ENCODE results near the gene DECR2. TPM values are rescaled to one million over a fixed set of nuclear protein-coding genes. Genes with fewer than 3 reads are reported as not detected.

The DECR2 gene
- total and polyA plus RNA-seq, 2 of the 4 experiments (the other 2 are of a cell fraction): 3.9 to 26.7 TPM

GRCh38 chr16:373020-373598 is 28.6 kb upstream of the DECR2 start:
- Histone ChIP-seq H3K27ac (ENCODE audit: insufficient read depth, low read length) (no peak overlapping the region), H4K5ac (ENCODE audit: low read depth, low read length) (no peak overlapping the region), H2BK15ac (ENCODE audit: low read depth, low read length) (no peak overlapping the region), H3K56ac (ENCODE audit: extremely low read depth, insufficient read depth, low read length) (no peak overlapping the region), H2AK5ac (ENCODE audit: low read depth, low read length) (no peak overlapping the region), H2BK5ac (ENCODE audit: low read depth, low read length, poor library complexity, severe bottlenecking) (no peak overlapping the region), H3K4me2 (ENCODE audit: low read depth, low read length) (no peak overlapping the region), H4K8ac (ENCODE audit: low read depth in 2 of 2, low read length in 2 of 2) (no peak overlapping the region), H3K27me3 (ENCODE audit: control insufficient read depth, insufficient read depth, low read length) (no peaks in the 10 kb centered on the region), H3K9ac (ENCODE audit: low read depth, low read length) (no peak overlapping the region), H2AK9ac (replicated peaks; ENCODE audit: low read depth, low read length, poor library complexity) (no peak overlapping the region), H4K20me1 (ENCODE audit: insufficient read depth, low read length) (no peaks in the 10 kb centered on the region), H2BK120ac (ENCODE audit: low read depth, low read length) (no peak overlapping the region), H3K9me3 (ENCODE audit: control insufficient read depth, insufficient read depth, low read length) (no peaks in the 10 kb centered on the region), H3K23ac (ENCODE audit: low read depth, low read length) (no peak overlapping the region), H3K18ac (ENCODE audit: low read depth, low read length) (no peak overlapping the region), H3K4me1 (ENCODE audit: control insufficient read depth, insufficient read depth, low read length) (peaks cover 7% of the 10 kb centered on the region; the same call in 1 of the 2 replicates), H3K4me3 (ENCODE audit: insufficient read depth, low read depth, low read length) (no peak overlapping the region), H3K36me3 (ENCODE audit: control insufficient read depth, insufficient read depth, low read length) (peaks cover 69% of the 10 kb centered on the region), H3K4ac (ENCODE audit: low read depth, low read length) (no peak overlapping the region), H3K79me1 (ENCODE audit: low read depth in 1 of 2, low read length in 2 of 2) (peaks cover 4 to 11% of the 10 kb centered on the region in 2 experiments; a peak in 2 of 4 replicates), H2BK20ac (ENCODE audit: low read depth, low read length) (no peak overlapping the region), H2AFZ (replicated peaks; ENCODE audit: low read length, poor library complexity) (no peak overlapping the region), H3K9me1 (ENCODE audit: insufficient read depth, low read length) (no peaks in the 10 kb centered on the region), H3K14ac (replicated peaks; ENCODE audit: low read depth, low read length) (no peak overlapping the region), H4K91ac (ENCODE audit: insufficient read depth, low read depth, low read length) (no peak overlapping the region)
- BruUV-seq (replicated peaks): no TSS peak
- whole genome bisulfite sequencing, 2 experiments (ENCODE audit: extremely low coverage in 2 of 2, insufficient read length in 1 of 2): 77% methylated on average over 4 of the region's 5 CpGs; no CpG with 5 or more reads in 1 of the 2 experiments
- dilution Hi-C loops (cut with HindIII; ENCODE audit: low sequenced_read_pairs, unreplicated experiment): no loop called here
- intact Hi-C loops (cut with micrococcal nuclease): no loop called here
- no peak for ATAC-seq (ENCODE audit: low read depth)
- ChIA-PET POLR2A (ENCODE audit: unreplicated experiment) (no interaction called here), CTCF (no interaction called here)
- TF ChIP-seq MAZ (IDR thresholded peaks at IDR 0.05; ENCODE audit: borderline replicate concordance, low read depth, low read length) (no peak), FOS (IDR thresholded peaks at IDR 0.05; ENCODE audit: low read depth, low read length) (no peak), RAD21 (IDR thresholded peaks at IDR 0.05; ENCODE audit: low read length) (no peak), RCOR1 (IDR thresholded peaks at IDR 0.05; ENCODE audit: insufficient replicate concordance, low read length) (no peak), CEBPB (IDR thresholded peaks at IDR 0.05; ENCODE audit: low read depth, low read length) (no peak), USF2 (IDR thresholded peaks at IDR 0.05; ENCODE audit: low read depth, low read length) (no peak), POLR2A (IDR thresholded peaks at IDR 0.05; ENCODE audit: low read depth, low read length) (no peak)
- TF ChIP-seq, protein P1, sequence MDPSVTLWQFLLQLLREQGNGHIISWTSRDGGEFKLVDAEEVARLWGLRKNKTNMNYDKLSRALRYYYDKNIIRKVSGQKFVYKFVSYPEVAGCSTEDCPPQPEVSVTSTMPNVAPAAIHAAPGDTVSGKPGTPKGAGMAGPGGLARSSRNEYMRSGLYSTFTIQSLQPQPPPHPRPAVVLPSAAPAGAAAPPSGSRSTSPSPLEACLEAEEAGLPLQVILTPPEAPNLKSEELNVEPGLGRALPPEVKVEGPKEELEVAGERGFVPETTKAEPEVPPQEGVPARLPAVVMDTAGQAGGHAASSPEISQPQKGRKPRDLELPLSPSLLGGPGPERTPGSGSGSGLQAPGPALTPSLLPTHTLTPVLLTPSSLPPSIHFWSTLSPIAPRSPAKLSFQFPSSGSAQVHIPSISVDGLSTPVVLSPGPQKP (IDR thresholded peaks at IDR 0.05; ENCODE audit: borderline replicate concordance, low read depth, low read length): no peak
- no peak for DNase-seq
- in situ Hi-C loops (cut with MboI; ENCODE audit: low sequenced_read_pairs): no loop called here

Data from IMR-90 (cell line).